ENCODE data around the gene FOXS1.
A peak's percentile ranks its signal among the peaks of the same experiment; 100 is the strongest.

Gene FOXS1

GRCh38 chr20:31845300-31845863, at the start of gene FOXS1:
Gene FOXS1, minus strand, starts transcription at chr20:31845604. Its CDS starts 62 bp downstream, at chr20:31845542.
- DNase-seq (ENCODE audit: low read depth in 2 of 2), result no peak

- DNase-seq (ENCODE audit: low read depth in 2 of 2), result no peak
Measured at GRCh38 chr20:31890646-31891045, 45.2 kb upstream of the FOXS1 start.

GRCh38 chr20:31883829-31884228, 38.4 kb upstream of the FOXS1 start:
- no peak for DNase-seq (ENCODE audit: low read depth in 2 of 2)

GRCh38 chr20:31881945-31882344, 36.5 kb upstream of the FOXS1 start:
- DNase-seq (ENCODE audit: low read depth in 2 of 2), result no peak

- DNase-seq (ENCODE audit: low read depth in 2 of 2), result peak; percentile 23 to 42
Measured at GRCh38 chr20:31879143-31879987, 34.0 kb upstream of the FOXS1 start.

- no peak for DNase-seq (ENCODE audit: low read depth in 2 of 2)
Measured at GRCh38 chr20:31877684-31878083, 32.3 kb upstream of the FOXS1 start.

- DNase-seq (ENCODE audit: low read depth in 2 of 2), result no peak
Measured at GRCh38 chr20:31875671-31876070, 30.3 kb upstream of the FOXS1 start.

- no peak for DNase-seq (ENCODE audit: low read depth in 2 of 2)
Measured at GRCh38 chr20:31872406-31872805, 27.0 kb upstream of the FOXS1 start.

GRCh38 chr20:31871618-31871954, 26.2 kb upstream of the FOXS1 start:
- no peak for DNase-seq (ENCODE audit: low read depth in 2 of 2)

GRCh38 chr20:31870726-31871617, 25.6 kb upstream of the FOXS1 start:
- DNase-seq (ENCODE audit: low read depth in 2 of 2), result no peak

GRCh38 chr20:31869942-31870725, 24.7 kb upstream of the FOXS1 start, which contains the start of the genes DUSP15 and TTLL9:
Gene DUSP15, minus strand, starts transcription at chr20:31870527. Its CDS starts 190 bp downstream, at chr20:31870337.
Gene TTLL9, plus strand, starts transcription at chr20:31870634. Its CDS starts 493 bp downstream, at chr20:31871127.
- no peak for DNase-seq (ENCODE audit: low read depth in 2 of 2)

- DNase-seq (ENCODE audit: low read depth in 2 of 2), result no peak
Measured at GRCh38 chr20:31869673-31869941, 24.2 kb upstream of the FOXS1 start.

- DNase-seq (ENCODE audit: low read depth in 2 of 2), result no peak
Measured at GRCh38 chr20:31868853-31869672, 23.7 kb upstream of the FOXS1 start.

- no peak for DNase-seq (ENCODE audit: low read depth in 2 of 2)
Measured at GRCh38 chr20:31866221-31866620, 20.8 kb upstream of the FOXS1 start.

GRCh38 chr20:31864521-31865400, 19.4 kb upstream of the FOXS1 start:
- no peak for DNase-seq (ENCODE audit: low read depth in 2 of 2)

GRCh38 chr20:31863296-31864085, 18.1 kb upstream of the FOXS1 start:
- no peak for DNase-seq (ENCODE audit: low read depth in 2 of 2)

- no peak for DNase-seq (ENCODE audit: low read depth in 2 of 2)
Measured at GRCh38 chr20:31862506-31862905, 17.1 kb upstream of the FOXS1 start.

GRCh38 chr20:31862157-31862470, 16.7 kb upstream of the FOXS1 start:
- DNase-seq (ENCODE audit: low read depth in 2 of 2), result no peak
